ENCODE data around the gene KLK8. TPM values are rescaled to one million over a fixed set of nuclear protein-coding genes. Genes with fewer than 3 reads are reported as not detected.

Gene KLK8
- total RNA-seq, 1 experiment from 2014 or later, result 2.7 TPM

GRCh38 chr19:51005248-51005647 lies 3.8 kb upstream of the KLK8 start:
- no peak overlapping the region for H3K4ac ChIP-seq (ENCODE audit: low read depth, low read length)
- no peak overlapping the region for H3K27ac Mint-ChIP-seq
- H3K18ac ChIP-seq (ENCODE audit: insufficient read length, low read depth, low read length), result no peak overlapping the region
- no peak for TF ChIP-seq CTCF (conservative IDR thresholded peaks at IDR 0.05)
- H2BK5ac ChIP-seq (ENCODE audit: insufficient read length, low read length), result no peak overlapping the region
- no peak overlapping the region for H3K23ac ChIP-seq (ENCODE audit: insufficient read length, low read depth, low read length)
- H3K9me3 ChIP-seq (ENCODE audit: control insufficient read depth, low read depth, low read length), result no peaks in the 10 kb centered on the region
- no peak overlapping the region for H3K4me3 Mint-ChIP-seq
- H2BK12ac ChIP-seq (ENCODE audit: insufficient read length, low read depth, low read length), result no peak overlapping the region
- no peak for DNase-seq
- no peaks in the 10 kb centered on the region for H3K79me1 ChIP-seq (ENCODE audit: insufficient read depth, low read depth, low read length, poor library complexity, severe bottlenecking)
- WGBS (ENCODE audit: extremely low coverage, insufficient read length, low lambda C conversion rate), result no CpG with 5 or more reads among the region's 1 CpG
- no peak overlapping the region for H3K27ac ChIP-seq (ENCODE audit: insufficient read length, low read depth, low read length)
- no peak overlapping the region for H2AK5ac ChIP-seq (ENCODE audit: insufficient read length, low read length)
- 0 out of 2 replicates have a peak, but pooled peaks cover 4% of the 10 kb centered on the region for H3K4me1 ChIP-seq (ENCODE audit: insufficient read depth, low read length)
- no peaks in the 10 kb centered on the region for H3K36me3 Mint-ChIP-seq (ENCODE audit: insufficient read depth in 1 of 3, low read depth in 3 of 3)
- H4K8ac ChIP-seq (replicated peaks; ENCODE audit: insufficient read length, low read depth, low read length), result no peak overlapping the region
- no peak overlapping the region for H2BK120ac ChIP-seq (ENCODE audit: low read depth, low read length, poor library complexity, severe bottlenecking)
- no peak overlapping the region for H3K14ac ChIP-seq (ENCODE audit: insufficient read depth, low read length)
- no peak overlapping the region for H3K9ac ChIP-seq (ENCODE audit: extremely low read depth, insufficient read length, low read length)
- H3T11ph ChIP-seq (ENCODE audit: low read length), result no peak overlapping the region
- H3K27me3 ChIP-seq (ENCODE audit: insufficient read depth, low read length), result no peaks in the 10 kb centered on the region
- no peak overlapping the region for H3K4me2 ChIP-seq (ENCODE audit: insufficient read depth, insufficient read length, low read length)
- peaks cover 22 to 31% of the 10 kb centered on the region in 2 experiments for H3K4me1 Mint-ChIP-seq
- no peaks in the 10 kb centered on the region for H3K79me2 ChIP-seq (ENCODE audit: insufficient read depth, low read length)
- H3K27me3 Mint-ChIP-seq (ENCODE audit: low read depth), result peaks cover 47% of the 10 kb centered on the region
- H2AFZ ChIP-seq (ENCODE audit: low read length), result no peak overlapping the region
- H3K23me2 ChIP-seq (ENCODE audit: insufficient read length, low read depth, low read length, poor library complexity, severe bottlenecking), result peaks cover 8% of the 10 kb centered on the region
- no peak overlapping the region for H2BK15ac ChIP-seq (ENCODE audit: low read depth, low read length)
- H4K5ac ChIP-seq (ENCODE audit: insufficient read length, low read depth, low read length), result no peak overlapping the region
- no peak overlapping the region for H4K91ac ChIP-seq (ENCODE audit: insufficient read length, low read depth, low read length)
- no peaks in the 10 kb centered on the region for H3K9me3 Mint-ChIP-seq
- H3K56ac ChIP-seq (ENCODE audit: insufficient read length, low read depth, low read length), result no peak overlapping the region
- H4K20me1 ChIP-seq (ENCODE audit: control insufficient read depth, insufficient read depth, insufficient read length), result no peaks in the 10 kb centered on the region
- no peak overlapping the region for H2BK20ac ChIP-seq (ENCODE audit: low read depth, low read length, poor library complexity, severe bottlenecking)
